Activated CD4-positive, alpha-beta T cell treated with anti-CD3 and anti-CD28 coated beads, Interleukin-2, amount 10 ng/mL, durations not matched to agents 7 days and 5 days (primary cell): Measurements from ENCODE around the gene IREB2. TPM values are rescaled to one million over a fixed set of nuclear protein-coding genes. Genes with fewer than 3 reads are reported as not detected.

Source experiments
- CTCF ChIA-PET: fragments of 350-600 bp; sonication (Branson Sonifier 250); formaldehyde crosslinking; loops from one replicate; lab custom pipeline; 2021; ENCODE audit warnings: antibody characterized with exemption; lab: Charles Lee
- POLR2A ChIA-PET: fragments of 350-600 bp; sonication (Branson Sonifier 250); formaldehyde crosslinking; loops from one replicate; lab custom pipeline; 2021; ENCODE audit warnings: antibody characterized with exemption; lab: Charles Lee
- DNase-seq: peaks from one replicate; pipeline ENCODE4 v3.0.0-alpha.2; 2020
- H3K27ac Mint-ChIP-seq: one replicate; pipeline ENCODE4 v1.8.0; 2021; ENCODE audit warnings: mild to moderate bottlenecking, moderate library complexity, mixed read lengths
- H3K27me3 Mint-ChIP-seq: one replicate; pipeline ENCODE4 v1.8.0; 2021; ENCODE audit warnings: mixed read lengths
- H3K36me3 Mint-ChIP-seq: one replicate; pipeline ENCODE4 v1.8.0; 2021; ENCODE audit warnings: low read depth, mixed read lengths
- H3K4me1 Mint-ChIP-seq: one replicate; pipeline ENCODE4 v1.8.0; 2021; ENCODE audit warnings: mixed read lengths
- H3K4me3 Mint-ChIP-seq: one replicate; pipeline ENCODE4 v1.8.0; 2021; ENCODE audit warnings: mild to moderate bottlenecking, moderate library complexity, mixed read lengths
- H3K9me3 Mint-ChIP-seq: one replicate; pipeline ENCODE4 v1.8.0; 2021; ENCODE audit warnings: mixed read lengths
- total RNA-seq, 2 experiments: library from RNA; stranded (reverse); gene quantifications; one replicate each; pipeline ENCODE4 v1.2.3, GENCODE V29; 2021

IREB2 gene
- total RNA-seq, 2 experiments from 2014 or later = 52.9 to 57.2 TPM

GRCh38 chr15:78408961-78409360, 29.1 kb upstream of the IREB2 start:
- CTCF ChIA-PET = interaction anchor here (1.0 kb wide), 1 partner anchor 9 kb away, joined by 3 read pairs; no protein-coding TSS in a partner anchor
- Mint-ChIP-seq H3K36me3 (no peaks in the 10 kb centered on the region), H3K4me3 (no peak overlapping the region), H3K9me3 (no peaks in the 10 kb centered on the region), H3K27ac (no peak overlapping the region), H3K4me1 (no peaks in the 10 kb centered on the region), H3K27me3 (peaks cover 4% of the 10 kb centered on the region)
- POLR2A ChIA-PET = no interaction called here
- DNase-seq = no peak

GRCh38 chr15:78411061-78411460, 27.0 kb upstream of the IREB2 start:
- no peaks in the 10 kb centered on the region for H3K9me3 Mint-ChIP-seq
- H3K36me3 Mint-ChIP-seq = no peaks in the 10 kb centered on the region
- ChIA-PET POLR2A (no interaction called here), CTCF (interaction anchor here (0.8 to 1.3 kb wide), 2 partner anchors 12 to 13 kb away, joined by 3 read pairs; no protein-coding TSS in a partner anchor)
- no peak overlapping the region for H3K27ac Mint-ChIP-seq
- H3K27me3 Mint-ChIP-seq = peaks cover 8% of the 10 kb centered on the region
- H3K4me1 Mint-ChIP-seq = no peaks in the 10 kb centered on the region
- H3K4me3 Mint-ChIP-seq = no peak overlapping the region
- DNase-seq = no peak

- H3K36me3 Mint-ChIP-seq = no peaks in the 10 kb centered on the region
- no peak for DNase-seq
- no peak overlapping the region for H3K27ac Mint-ChIP-seq
- H3K4me1 Mint-ChIP-seq = no peaks in the 10 kb centered on the region
- H3K9me3 Mint-ChIP-seq = no peaks in the 10 kb centered on the region
- ChIA-PET CTCF (interaction anchor here (0.8 kb wide), 1 partner anchor 12 kb away, joined by 3 read pairs; no protein-coding TSS in a partner anchor), POLR2A (no interaction called here)
- peaks cover 7% of the 10 kb centered on the region for H3K27me3 Mint-ChIP-seq
- H3K4me3 Mint-ChIP-seq = no peak overlapping the region
Measured at GRCh38 chr15:78414621-78415250, 23.3 kb upstream of the IREB2 start.

GRCh38 chr15:78415284-78415683, 22.7 kb upstream of the IREB2 start:
- H3K9me3 Mint-ChIP-seq = no peaks in the 10 kb centered on the region
- CTCF ChIA-PET = interaction anchor here (0.8 kb wide), 1 partner anchor 12 kb away, joined by 3 read pairs; no protein-coding TSS in a partner anchor

GRCh38 chr15:78417754-78418630, 20.0 kb upstream of the IREB2 start:
- H3K4me3 Mint-ChIP-seq = no peak overlapping the region
- no peaks in the 10 kb centered on the region for H3K36me3 Mint-ChIP-seq
- peaks cover 13% of the 10 kb centered on the region for H3K27me3 Mint-ChIP-seq
- H3K4me1 Mint-ChIP-seq = peaks cover 2% of the 10 kb centered on the region
- H3K9me3 Mint-ChIP-seq = no peaks in the 10 kb centered on the region
- H3K27ac Mint-ChIP-seq = no peak overlapping the region
- DNase-seq = no peak
- CTCF ChIA-PET = interaction anchor here (1.0 to 2.2 kb wide), 4 partner anchors 9 to 19 kb away, joined by 3 to 6 read pairs (median 4); partner anchors contain the start of gene IREB2
- POLR2A ChIA-PET = no interaction called here

More at GRCh38 chr15:78415284-78415683, 22.7 kb upstream of the IREB2 start:
- DNase-seq = no peak
- POLR2A ChIA-PET = interaction anchor here (0.6 kb wide), 1 partner anchor 91 kb away, joined by 3 read pairs; no protein-coding TSS in a partner anchor
- H3K27ac Mint-ChIP-seq = no peak overlapping the region
- H3K27me3 Mint-ChIP-seq = peaks cover 11% of the 10 kb centered on the region
- no peaks in the 10 kb centered on the region for H3K4me1 Mint-ChIP-seq
- H3K4me3 Mint-ChIP-seq = no peak overlapping the region
- H3K36me3 Mint-ChIP-seq = no peaks in the 10 kb centered on the region

- no peaks in the 10 kb centered on the region for H3K36me3 Mint-ChIP-seq
- H3K27ac Mint-ChIP-seq = no peak overlapping the region
- CTCF ChIA-PET = interaction anchor here (1.0 to 1.2 kb wide), 3 partner anchors 10 to 19 kb away, joined by 3 to 5 read pairs (median 3); partner anchors contain the start of gene IREB2
- POLR2A ChIA-PET = no interaction called here
- no peak for DNase-seq
- no peaks in the 10 kb centered on the region for H3K9me3 Mint-ChIP-seq
- peaks cover 16% of the 10 kb centered on the region for H3K27me3 Mint-ChIP-seq
- no peak overlapping the region for H3K4me3 Mint-ChIP-seq
- peaks cover 2% of the 10 kb centered on the region for H3K4me1 Mint-ChIP-seq
Measured at GRCh38 chr15:78418686-78419085, 19.3 kb upstream of the IREB2 start.

GRCh38 chr15:78419367-78419766, 18.6 kb upstream of the IREB2 start:
- CTCF ChIA-PET = interaction anchor here (1.2 kb wide), 1 partner anchor 18 kb away, joined by 5 read pairs; the partner anchor contains the start of gene IREB2
- DNase-seq = no peak
- Mint-ChIP-seq H3K27me3 (peaks cover 19% of the 10 kb centered on the region), H3K27ac (no peak overlapping the region), H3K36me3 (no peaks in the 10 kb centered on the region), H3K4me1 (peaks cover 2% of the 10 kb centered on the region), H3K4me3 (no peak overlapping the region), H3K9me3 (no peaks in the 10 kb centered on the region)
- POLR2A ChIA-PET = no interaction called here

GRCh38 chr15:78420220-78420619, 17.8 kb upstream of the IREB2 start:
- Mint-ChIP-seq H3K9me3 (no peaks in the 10 kb centered on the region), H3K36me3 (no peaks in the 10 kb centered on the region), H3K27me3 (peaks cover 16% of the 10 kb centered on the region), H3K4me1 (peaks cover 4% of the 10 kb centered on the region), H3K4me3 (no peak overlapping the region), H3K27ac (no peak overlapping the region)
- ChIA-PET CTCF (no interaction called here), POLR2A (no interaction called here)
- DNase-seq = no peak

GRCh38 chr15:78420766-78421165, 17.2 kb upstream of the IREB2 start:
- Mint-ChIP-seq H3K36me3 (no peaks in the 10 kb centered on the region), H3K27me3 (peaks cover 15% of the 10 kb centered on the region), H3K9me3 (no peaks in the 10 kb centered on the region), H3K4me1 (peaks cover 10% of the 10 kb centered on the region), H3K4me3 (no peak overlapping the region), H3K27ac (no peak overlapping the region)
- POLR2A ChIA-PET = no interaction called here
- no peak for DNase-seq
- CTCF ChIA-PET = no interaction called here

GRCh38 chr15:78421238-78421965, 16.6 kb upstream of the IREB2 start:
- Mint-ChIP-seq H3K27ac (no peak overlapping the region), H3K27me3 (peaks cover 15% of the 10 kb centered on the region), H3K4me1 (peaks cover 16% of the 10 kb centered on the region), H3K9me3 (no peaks in the 10 kb centered on the region), H3K36me3 (no peaks in the 10 kb centered on the region), H3K4me3 (no peak overlapping the region)
- POLR2A ChIA-PET = no interaction called here
- DNase-seq = no peak
- CTCF ChIA-PET = interaction anchor here (2.2 kb wide), 1 partner anchor 16 kb away, joined by 15 read pairs; the partner anchor contains the start of gene IREB2

- H3K27ac Mint-ChIP-seq = no peak overlapping the region
- H3K4me1 Mint-ChIP-seq = peaks cover 17% of the 10 kb centered on the region
- POLR2A ChIA-PET = no interaction called here
- H3K27me3 Mint-ChIP-seq = peaks cover 15% of the 10 kb centered on the region
- H3K9me3 Mint-ChIP-seq = no peaks in the 10 kb centered on the region
- DNase-seq = peak; percentile 77
- H3K4me3 Mint-ChIP-seq = no peak overlapping the region
- no peaks in the 10 kb centered on the region for H3K36me3 Mint-ChIP-seq
- CTCF ChIA-PET = interaction anchor here (0.8 to 2.2 kb wide), 10 partner anchors 10 to 141 kb away, joined by 3 to 15 read pairs (median 4); partner anchors contain the start of gene IREB2
Measured at GRCh38 chr15:78422571-78423340, 15.3 kb upstream of the IREB2 start.
